Measurements from ENCODE around the gene L3HYPDH.

Gene L3HYPDH

DNA sequence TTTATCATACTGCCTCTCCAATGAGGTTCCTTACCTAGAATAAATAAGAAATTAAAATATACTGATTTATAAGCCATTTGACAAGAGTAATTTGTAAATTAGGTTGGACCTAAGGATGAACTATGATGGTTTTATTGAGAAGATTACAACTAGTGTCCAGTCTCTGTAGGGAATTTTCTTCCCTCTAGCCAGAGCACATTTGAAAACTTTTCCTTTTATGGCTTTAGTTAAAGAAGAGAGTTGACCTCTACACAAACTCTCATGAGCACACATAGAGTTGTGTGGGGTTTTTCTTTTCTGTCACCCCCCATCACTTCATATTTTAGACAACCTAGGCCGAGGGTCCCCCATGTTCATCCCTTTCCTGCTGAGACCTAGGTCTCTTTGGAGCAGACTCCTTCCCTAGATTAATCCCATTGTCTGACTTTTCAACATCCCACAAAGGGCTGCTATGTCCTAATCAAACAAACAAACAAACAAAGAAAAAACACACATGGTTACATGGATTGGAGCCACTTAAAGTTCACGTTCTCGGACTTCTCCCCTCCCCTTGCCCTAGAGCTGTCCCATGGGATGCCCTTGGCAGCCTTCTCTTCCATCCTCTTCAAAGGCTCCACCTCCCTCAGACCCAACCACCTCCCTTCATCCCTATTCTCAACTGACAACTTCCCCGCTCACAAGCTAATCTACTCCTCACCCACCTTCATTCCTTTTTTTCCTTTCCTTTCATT is 59.7 kb downstream of the L3HYPDH start:
- no peak for DNase-seq
